Keratinocyte (primary cell): ENCODE results near the gene RNU7-1. TPM values are rescaled to one million over a fixed set of nuclear protein-coding genes. Genes with fewer than 3 reads are reported as not detected.

Source experiments
- DNase-seq: peaks from one replicate; pipeline ENCODE4 v3.0.0-alpha.2; 2011; ENCODE audit warnings: low read depth, missing footprints, low spot score
- FAIRE-seq: peaks from 2 replicates; lab custom pipeline; 2011; peaks lifted over from hg19 to GRCh38; lab: Jason Lieb, UNC
- H2AFZ ChIP-seq: 2 replicates; pipeline ENCODE4 v1.6.0; 2012; ENCODE audit warnings: low read length, control low read depth, inconsistent platforms; ENCODE audit not compliant: control insufficient read depth
- H3K27ac ChIP-seq: 2 replicates; pipeline ENCODE4 v1.5.1; 2011; ENCODE audit warnings: low read length; ENCODE audit not compliant: control insufficient read depth, insufficient read depth
- H3K27me3 ChIP-seq: 3 replicates; pipeline ENCODE4 v1.6.0; 2011; ENCODE audit warnings: low read length; ENCODE audit not compliant: control insufficient read depth, insufficient read depth; ENCODE audit errors: extremely low read depth
- H3K36me3 ChIP-seq, 2 experiments: 2 replicates in 1 of 2; 3 replicates in 1 of 2; pipeline ENCODE4 v1.5.1; 2011; ENCODE audit warnings: low read length in 2 of 2, mild to moderate bottlenecking in 1 of 2; ENCODE audit not compliant: control insufficient read depth in 2 of 2, insufficient read depth in 2 of 2; ENCODE audit errors: extremely low read depth in 1 of 2
- H3K4me1 ChIP-seq: 3 replicates; pipeline ENCODE4 v1.5.1; 2011; ENCODE audit warnings: low read length; ENCODE audit not compliant: control insufficient read depth, insufficient read depth; ENCODE audit errors: extremely low read depth
- H3K4me2 ChIP-seq: 3 replicates; pipeline ENCODE4 v1.6.0; 2011; ENCODE audit warnings: low read depth, low read length; ENCODE audit not compliant: control insufficient read depth, insufficient read depth; ENCODE audit errors: extremely low read depth
- H3K4me3 ChIP-seq, 3 experiments: fragments of 200-600 bp in 1 of 3; sonication (generic) in 1 of 3; 2 replicates in 2 of 3; 3 replicates in 1 of 3; pipeline ENCODE4 v1.5.1; 2011 to 2016; ENCODE audit warnings: low read length in 3 of 3, mild to moderate bottlenecking in 3 of 3, control low read depth in 2 of 3, inconsistent platforms in 1 of 3, low read depth in 1 of 3, mixed read lengths in 1 of 3, mixed run types in 1 of 3, moderate library complexity in 1 of 3; ENCODE audit not compliant: control insufficient read depth in 2 of 3, insufficient read depth in 2 of 3; ENCODE audit errors: extremely low read depth in 1 of 3
- H3K79me2 ChIP-seq: 2 replicates; pipeline ENCODE4 v1.6.0; 2012; ENCODE audit warnings: low read length; ENCODE audit not compliant: control insufficient read depth, insufficient read depth
- H3K9ac ChIP-seq: 3 replicates; pipeline ENCODE4 v1.6.0; 2011; ENCODE audit warnings: low read length; ENCODE audit not compliant: control insufficient read depth, insufficient read depth; ENCODE audit errors: extremely low read depth
- H3K9me1 ChIP-seq: 3 replicates; pipeline ENCODE4 v1.6.0; 2011; ENCODE audit warnings: low read length; ENCODE audit not compliant: control insufficient read depth, insufficient read depth; ENCODE audit errors: extremely low read depth
- H3K9me3 ChIP-seq: 2 replicates; pipeline ENCODE4 v1.5.1; 2012; ENCODE audit warnings: low read depth, low read length; ENCODE audit not compliant: control insufficient read depth
- H4K20me1 ChIP-seq: 3 replicates; pipeline ENCODE4 v1.6.0; 2011; ENCODE audit warnings: low read length; ENCODE audit not compliant: control insufficient read depth, insufficient read depth; ENCODE audit errors: extremely low read depth
- EZH2 ChIP-seq: IDR thresholded peaks from one replicate; pipeline ENCODE4 v1.6.1; 2012; ENCODE audit warnings: inconsistent platforms, mild to moderate bottlenecking, low read length, moderate library complexity
- dilution Hi-C: fragments of 300-500 bp; cut with MboI; formaldehyde crosslinking; loops from one replicate; pipeline ENCODE4 v1.7.0; 2020; ENCODE audit warnings: low sequenced_read_pairs; ENCODE audit not compliant: extremely low pct_ligation_motif_present
- polyA plus RNA-seq, 5 experiments: library from polyadenylated mRNA; depleted of rRNA in 3 of 5; stranded (reverse) in 3 of 5; stranded (forward) in 1 of 5; unstranded in 1 of 5; fragments of >200 nt; gene quantifications; 1 replicate in 1 of 5; 2 replicates in 3 of 5; 3 replicates in 1 of 5; pipeline versions ENCODE4 v1.2.1 to v1.2.3, GENCODE V29; 2011 to 2012; ENCODE audit warnings: missing spikeins in 2 of 5, low read depth in 1 of 5, low replicate concordance in 1 of 5
- TF ChIP-seq, protein P1 (sequence below), 3 experiments: IDR thresholded peaks in 1 of 3; conservative IDR thresholded peaks in 1 of 3; optimal IDR thresholded peaks in 1 of 3; 2 replicates in 2 of 3; 3 replicates in 1 of 3; pipeline versions ENCODE3 to v1.5.1; 2011; ENCODE audit warnings: low read length in 3 of 3, mild to moderate bottlenecking in 3 of 3, moderate library complexity in 2 of 3, control low read depth in 1 of 3, inconsistent platforms in 1 of 3; ENCODE audit not compliant: insufficient read depth in 2 of 3; ENCODE audit errors: extremely low read depth in 1 of 3

The RNU7-1 gene
- polyA plus RNA-seq, 1 donor (not counting 4 experiments of a cell fraction or from before 2014, with no cell fraction given): not detected

DNA sequence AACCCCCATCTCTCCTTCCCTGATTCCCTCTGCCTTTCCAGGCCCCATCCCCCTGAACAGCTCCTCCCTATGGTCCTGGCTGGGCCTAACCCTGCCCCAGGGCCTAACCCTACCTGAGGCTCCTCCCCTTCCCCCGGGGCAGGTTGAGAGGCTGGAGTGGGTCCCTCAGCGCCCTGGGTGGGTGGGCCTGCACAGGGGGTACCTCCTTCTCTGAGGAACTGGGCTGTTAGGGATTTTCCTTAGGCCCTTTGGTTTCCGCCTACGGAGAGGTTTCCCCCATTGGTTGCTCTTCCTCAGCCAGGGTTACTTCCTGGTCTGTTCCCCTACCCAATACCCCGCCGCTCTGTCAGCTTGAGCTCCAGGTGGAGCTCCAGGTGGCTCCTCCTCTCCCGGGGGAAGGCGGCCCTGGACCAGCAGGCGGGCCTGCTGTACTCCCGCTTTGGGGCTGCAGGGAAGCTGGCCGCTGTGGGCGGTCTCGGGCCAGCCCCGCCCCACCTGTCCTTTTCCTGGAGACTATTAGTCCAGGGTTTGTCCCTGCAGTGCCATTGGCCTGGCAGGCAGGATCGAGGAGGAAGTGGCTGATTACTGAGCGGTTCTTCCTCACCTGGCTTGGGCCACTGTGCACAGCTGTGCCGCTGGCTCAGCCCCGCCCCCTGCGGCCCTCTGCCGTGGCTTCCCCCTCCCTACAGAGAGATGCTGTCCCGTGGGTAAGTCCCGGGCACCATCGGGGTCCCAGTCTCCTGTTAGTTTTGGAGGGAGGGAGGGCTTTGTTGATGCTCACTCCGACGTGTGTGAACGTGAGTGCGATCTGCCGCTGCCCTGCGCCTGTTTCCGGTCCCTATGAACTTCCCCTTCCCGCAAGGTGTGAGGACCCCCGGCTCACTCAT, 2.7 kb downstream of the RNU7-1 start:
- H3K4me1 ChIP-seq: peaks cover 27% of the 10 kb centered on the region
- dilution Hi-C loops: no loop called here
- peak overlapping the region; percentile 45 for H2AFZ ChIP-seq
- FAIRE-seq (peak; percentile 66), DNase-seq (no peak)
- H3K9me1 ChIP-seq: no peaks in the 10 kb centered on the region
- peak overlapping the region; percentile 67 for H3K9ac ChIP-seq
- peak overlapping the region; percentile 55 to 64 (median 64) for H3K4me3 ChIP-seq
- no peaks in the 10 kb centered on the region for H3K9me3 ChIP-seq
- peak overlapping the region; percentile 95 for H3K4me2 ChIP-seq
- H3K36me3 ChIP-seq: peaks cover 4 to 6% of the 10 kb centered on the region in 2 experiments
- H3K27ac ChIP-seq: peak overlapping the region; percentile 66
- no peak for TF ChIP-seq EZH2
- TF ChIP-seq, protein P1, sequence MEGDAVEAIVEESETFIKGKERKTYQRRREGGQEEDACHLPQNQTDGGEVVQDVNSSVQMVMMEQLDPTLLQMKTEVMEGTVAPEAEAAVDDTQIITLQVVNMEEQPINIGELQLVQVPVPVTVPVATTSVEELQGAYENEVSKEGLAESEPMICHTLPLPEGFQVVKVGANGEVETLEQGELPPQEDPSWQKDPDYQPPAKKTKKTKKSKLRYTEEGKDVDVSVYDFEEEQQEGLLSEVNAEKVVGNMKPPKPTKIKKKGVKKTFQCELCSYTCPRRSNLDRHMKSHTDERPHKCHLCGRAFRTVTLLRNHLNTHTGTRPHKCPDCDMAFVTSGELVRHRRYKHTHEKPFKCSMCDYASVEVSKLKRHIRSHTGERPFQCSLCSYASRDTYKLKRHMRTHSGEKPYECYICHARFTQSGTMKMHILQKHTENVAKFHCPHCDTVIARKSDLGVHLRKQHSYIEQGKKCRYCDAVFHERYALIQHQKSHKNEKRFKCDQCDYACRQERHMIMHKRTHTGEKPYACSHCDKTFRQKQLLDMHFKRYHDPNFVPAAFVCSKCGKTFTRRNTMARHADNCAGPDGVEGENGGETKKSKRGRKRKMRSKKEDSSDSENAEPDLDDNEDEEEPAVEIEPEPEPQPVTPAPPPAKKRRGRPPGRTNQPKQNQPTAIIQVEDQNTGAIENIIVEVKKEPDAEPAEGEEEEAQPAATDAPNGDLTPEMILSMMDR (optimal IDR thresholded peaks at IDR 0.05 in 1 of 3, IDR thresholded peaks at IDR 0.05 in 1 of 3, conservative IDR thresholded peaks at IDR 0.05 in 1 of 3; ENCODE audit: extremely low read depth in 1 of 3, insufficient read depth in 2 of 3, low read length in 3 of 3): no peak
- H3K79me2 ChIP-seq: peaks cover 6% of the 10 kb centered on the region
- H4K20me1 ChIP-seq: no peaks in the 10 kb centered on the region
- no peaks in the 10 kb centered on the region for H3K27me3 ChIP-seq

DNA sequence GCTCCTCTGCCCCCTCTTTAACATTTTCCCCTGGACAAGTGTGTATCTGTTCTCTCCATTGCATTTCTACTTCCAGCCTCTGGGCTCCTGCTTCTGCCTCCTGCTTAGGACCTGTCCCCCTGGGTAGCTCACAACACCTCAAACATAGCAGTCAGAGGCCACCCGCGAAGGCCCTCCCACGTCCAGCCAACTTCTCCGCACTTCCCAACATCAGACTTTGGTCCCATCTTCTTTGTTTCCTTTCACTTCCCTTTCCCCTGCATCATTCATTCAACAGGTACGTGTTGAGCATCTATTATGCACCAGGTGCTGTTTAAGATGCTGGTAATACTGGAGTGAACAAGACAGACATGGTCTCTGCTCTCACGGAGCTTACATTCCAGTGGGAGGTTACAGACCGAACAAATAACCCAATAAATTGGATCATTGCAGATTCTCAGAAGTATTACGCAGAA, 3.3 kb downstream of the RNU7-1 start:
- DNase-seq: no peak
- no peaks in the 10 kb centered on the region for H3K27me3 ChIP-seq
- no peaks in the 10 kb centered on the region for H3K36me3 ChIP-seq
- peak overlapping the region; percentile 55 to 64 (median 64) for H3K4me3 ChIP-seq
- peak overlapping the region; percentile 67 for H3K9ac ChIP-seq
- no peaks in the 10 kb centered on the region for H3K9me3 ChIP-seq
- FAIRE-seq: no peak
- peaks cover 27% of the 10 kb centered on the region for H3K4me1 ChIP-seq
- peak overlapping the region; percentile 34 for H2AFZ ChIP-seq
- dilution Hi-C loops: no loop called here
- H3K79me2 ChIP-seq: peaks cover 6% of the 10 kb centered on the region
- peak overlapping the region; percentile 95 for H3K4me2 ChIP-seq
- no peaks in the 10 kb centered on the region for H3K9me1 ChIP-seq
- no peaks in the 10 kb centered on the region for H4K20me1 ChIP-seq
- TF ChIP-seq EZH2: no peak
- no peak overlapping the region for H3K27ac ChIP-seq
